Effector CD4-positive, alpha-beta T cell (primary cell): ENCODE measurements around the gene COA7.
A peak's percentile ranks its signal among the peaks of the same experiment; 100 is the strongest.
"Not testable (repeated sequence)": the region's sequence is repeated elsewhere in the genome, so short reads cannot be mapped to it uniquely, and the experiment has no call there.

ENCODE experiments used
- DNase-seq: peaks from one replicate; pipeline ENCODE4 v3.0.0-alpha.2; 2020
- total RNA-seq: gene quantifications from one replicate; lab custom pipeline; 2026; lab: John Stamatoyannopoulos, UW

The COA7 gene
- total RNA-seq, result 3.9 reads per million, percentile 15 among the genes with 10 or more reads in this experiment

DNA sequence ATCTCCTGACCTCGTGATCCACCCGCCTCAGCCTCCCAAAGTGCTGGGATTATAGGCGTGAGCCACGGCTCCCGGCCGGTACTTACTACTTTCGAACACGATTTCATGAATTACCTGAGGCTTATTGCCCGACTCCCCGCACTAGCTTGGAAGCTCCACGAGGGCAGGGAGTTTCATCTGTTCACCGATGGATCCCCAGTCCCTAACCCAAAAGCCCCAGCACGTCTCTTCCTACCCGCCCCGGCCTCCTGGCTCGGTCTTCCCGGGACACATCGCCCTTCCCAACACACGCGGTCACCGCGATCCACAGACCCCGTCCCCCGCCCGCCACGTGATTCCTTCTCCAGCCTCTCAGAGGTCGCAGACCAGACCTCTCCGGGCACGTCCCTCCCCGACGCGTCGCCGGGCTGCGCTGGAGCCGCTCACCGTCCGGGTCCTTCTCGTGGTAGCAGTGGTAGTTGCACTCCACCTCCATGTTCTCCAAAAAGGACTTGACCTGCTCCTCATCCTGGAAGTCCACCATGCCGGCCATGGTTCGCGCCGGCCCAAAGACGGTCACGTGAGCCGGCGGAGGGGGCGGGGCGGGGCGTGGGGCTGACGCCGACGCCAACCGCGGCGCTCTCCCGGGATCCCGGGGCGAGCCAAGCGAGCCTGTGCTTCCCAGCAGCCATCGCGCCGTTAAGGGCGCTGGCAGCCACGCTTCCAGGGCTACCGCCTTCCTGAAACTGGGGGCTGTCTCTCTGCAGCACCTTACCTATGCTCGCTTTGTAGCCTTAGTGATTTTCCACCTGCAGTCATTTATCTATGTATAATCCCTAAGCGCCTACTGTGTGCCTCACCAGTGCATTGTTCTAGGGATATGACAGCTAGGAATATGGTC, at the start of gene COA7:
Gene COA7 (minus strand): TSS at position 553 of the 880 bp plus-strand sequence. CDS start 21 bp downstream, at position 532.
- peak; percentile 55 for DNase-seq

DNA sequence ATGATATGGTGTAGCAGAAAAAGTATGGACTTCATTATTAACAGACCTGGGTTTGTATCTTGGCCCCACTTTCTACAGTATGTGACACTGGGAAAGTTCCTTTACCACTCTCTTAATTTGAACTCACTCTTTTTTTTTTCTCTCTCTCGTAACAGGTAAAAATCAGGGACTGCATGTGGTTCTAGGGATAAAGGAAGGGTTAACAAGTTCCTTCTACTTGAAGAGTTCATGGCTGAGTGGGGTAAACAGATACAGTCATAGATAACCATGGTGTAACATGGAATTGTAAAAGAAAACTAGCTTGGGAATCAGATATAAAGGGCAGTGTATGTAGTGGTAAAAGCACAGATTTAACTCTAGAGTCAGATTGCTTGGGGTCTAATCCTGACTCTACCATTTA, 49.3 kb upstream of the COA7 start:
- no peak for DNase-seq

- DNase-seq, result no peak
Observed at GRCh38 chr1:52746189-52746588, 48.0 kb upstream of the COA7 start.

GRCh38 chr1:52741259-52741658, 43.1 kb upstream of the COA7 start:
- DNase-seq, result no peak

- DNase-seq, result no peak
Observed at GRCh38 chr1:52739699-52740467, 41.7 kb upstream of the COA7 start.

- no peak for DNase-seq
Observed at GRCh38 chr1:52738893-52739292, 40.7 kb upstream of the COA7 start.

GRCh38 chr1:52738148-52738547, 40.0 kb upstream of the COA7 start:
- no peak for DNase-seq

DNA sequence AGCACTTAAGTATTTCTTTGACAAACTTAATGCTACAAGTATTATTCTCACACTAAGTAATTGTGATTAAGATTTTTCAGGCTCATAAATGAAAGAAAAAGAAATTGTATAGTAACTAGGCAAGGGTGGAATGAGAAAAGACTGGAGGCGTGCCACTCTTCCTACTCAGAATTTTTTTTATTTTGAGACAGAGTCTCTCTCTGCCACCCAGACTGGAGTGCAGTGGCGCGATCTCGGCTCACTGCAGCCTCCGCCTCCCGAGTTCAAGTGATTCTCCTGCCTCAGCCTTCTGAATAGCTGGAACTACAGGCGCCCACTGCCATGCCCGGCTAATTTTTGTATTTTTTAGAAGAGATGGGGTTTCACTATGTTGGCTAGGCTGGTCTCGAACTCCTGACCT, 37.2 kb upstream of the COA7 start:
- DNase-seq, result not testable (repeated sequence)

DNA sequence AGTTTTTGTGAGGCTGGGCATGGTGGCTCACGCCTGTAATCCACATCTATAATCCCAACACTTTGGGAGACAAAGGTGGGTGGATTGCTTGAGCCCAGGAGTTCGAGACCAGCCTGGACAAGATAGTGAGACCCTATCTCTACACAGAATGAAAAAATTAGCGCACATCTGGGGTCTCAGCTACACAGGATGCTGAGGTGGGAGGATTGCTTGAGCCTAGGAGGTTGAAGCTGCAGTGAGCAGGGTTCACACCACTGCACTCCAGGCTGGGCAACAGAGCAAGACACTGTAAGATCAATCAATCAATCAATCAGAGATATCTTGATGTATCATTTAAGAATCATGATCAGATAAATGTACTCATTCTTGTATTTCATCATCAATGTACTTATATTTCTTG, 35.2 kb upstream of the COA7 start:
- no peak for DNase-seq

DNA sequence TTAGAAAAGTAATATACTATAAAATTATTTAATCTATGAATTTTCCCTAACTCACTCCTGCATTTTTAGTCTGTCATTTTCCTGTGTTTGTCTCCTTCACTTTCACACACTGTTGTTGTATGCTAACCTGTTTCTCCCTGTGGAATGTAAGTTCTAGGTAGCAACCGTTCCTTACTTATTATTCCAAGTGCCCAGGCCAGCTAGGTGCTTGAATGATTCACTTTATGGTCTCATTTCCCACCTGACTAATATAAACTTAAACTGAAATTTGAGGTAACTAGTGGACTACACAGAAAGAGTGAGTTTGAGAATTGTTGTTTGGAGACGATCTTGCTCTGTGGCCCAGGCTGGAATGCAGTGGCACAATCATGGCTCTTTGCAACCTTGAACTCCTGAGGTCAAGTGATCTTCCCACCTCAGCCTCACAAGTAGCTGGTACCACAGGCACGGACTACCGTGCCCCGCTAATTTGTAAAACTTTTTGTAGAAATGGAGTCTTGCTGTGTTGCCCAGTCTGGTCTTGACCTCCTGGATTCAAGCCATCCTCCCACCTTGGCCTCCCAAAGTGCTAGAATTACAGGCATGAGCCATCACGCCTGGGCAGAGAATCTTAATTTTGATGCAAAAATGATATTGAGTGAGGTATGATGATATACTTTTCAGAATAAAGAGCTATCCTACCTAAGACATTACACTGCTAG, 30.0 kb upstream of the COA7 start:
- DNase-seq, result no peak

DNA sequence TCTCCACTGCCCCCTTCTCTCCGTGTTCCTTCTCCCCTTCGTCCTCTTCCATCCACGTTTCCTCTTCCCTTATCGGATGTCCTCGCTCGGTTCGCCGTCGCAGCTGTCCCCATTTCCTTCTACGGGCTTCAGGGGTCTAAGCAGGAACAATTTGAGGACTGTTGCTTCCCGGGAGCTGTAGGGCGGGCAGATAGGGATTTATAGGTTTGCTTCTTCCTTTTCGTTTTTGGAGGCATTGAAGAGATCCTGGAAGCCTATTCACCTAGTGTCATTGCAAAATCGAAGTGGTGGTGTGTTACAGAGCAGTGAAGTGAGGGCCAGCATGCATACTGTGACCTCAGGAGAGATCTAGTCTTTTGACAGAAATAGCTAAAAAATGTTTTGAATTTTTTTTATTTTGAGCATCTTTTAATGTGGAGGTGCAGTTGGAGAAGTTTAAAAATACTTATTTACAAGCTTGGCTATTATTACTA, 29.0 kb upstream of the COA7 start:
- no peak for DNase-seq

DNA sequence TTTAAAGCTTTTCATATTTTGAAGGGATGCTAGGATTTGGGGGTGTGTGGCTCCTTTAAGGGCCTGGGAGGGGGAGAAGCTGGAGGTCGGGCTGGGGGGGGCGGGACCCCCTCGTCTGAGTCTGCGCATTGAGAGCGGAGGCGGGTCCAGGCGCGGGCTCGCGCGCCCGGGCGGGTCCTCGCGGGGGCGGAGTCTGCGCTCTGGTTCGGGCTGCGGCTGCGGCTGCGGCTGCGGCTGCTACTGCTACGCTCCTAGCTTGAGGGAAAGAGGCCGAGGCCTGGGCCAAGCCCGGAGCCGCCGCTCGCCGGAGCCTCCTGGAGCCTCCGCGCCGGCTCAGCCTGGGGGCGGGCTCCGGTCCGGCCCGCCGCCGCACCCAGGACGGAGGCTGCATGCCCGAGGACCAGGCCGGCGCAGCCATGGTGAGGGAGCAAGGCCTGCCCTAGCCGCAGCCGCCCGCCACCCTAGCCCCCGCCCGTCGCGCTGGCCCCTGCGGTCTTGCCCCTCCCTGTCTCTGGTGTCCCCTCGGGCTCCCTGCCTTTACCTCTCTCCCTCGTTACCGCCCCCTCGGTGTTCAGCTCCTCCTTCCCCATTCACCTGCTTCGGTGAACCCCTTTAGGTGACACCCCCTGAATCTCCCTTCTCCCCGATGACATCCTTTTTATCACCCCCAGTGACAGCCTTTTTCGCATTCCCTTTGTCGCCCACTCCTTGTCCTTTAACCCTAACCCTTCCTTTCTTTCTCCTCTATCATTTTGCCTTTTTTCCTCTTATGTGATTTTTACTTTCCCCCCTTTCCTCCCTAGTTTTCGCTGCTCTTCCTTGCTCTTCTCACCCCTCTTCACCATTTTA, 28.3 kb upstream of the COA7 start, which contains the start of gene ZYG11B:
Gene ZYG11B (plus strand): TSS at position 189 of the 849 bp plus-strand sequence. CDS start 201 bp downstream, at position 390.
- peak; percentile 84 for DNase-seq

- DNase-seq, result no peak
Observed at GRCh38 chr1:52725903-52726264, 27.7 kb upstream of the COA7 start.

- DNase-seq, result no peak
Observed at GRCh38 chr1:52723260-52723659, 25.1 kb upstream of the COA7 start.

GRCh38 chr1:52715296-52715695, 17.1 kb upstream of the COA7 start:
- DNase-seq, result not testable (repeated sequence)

DNA sequence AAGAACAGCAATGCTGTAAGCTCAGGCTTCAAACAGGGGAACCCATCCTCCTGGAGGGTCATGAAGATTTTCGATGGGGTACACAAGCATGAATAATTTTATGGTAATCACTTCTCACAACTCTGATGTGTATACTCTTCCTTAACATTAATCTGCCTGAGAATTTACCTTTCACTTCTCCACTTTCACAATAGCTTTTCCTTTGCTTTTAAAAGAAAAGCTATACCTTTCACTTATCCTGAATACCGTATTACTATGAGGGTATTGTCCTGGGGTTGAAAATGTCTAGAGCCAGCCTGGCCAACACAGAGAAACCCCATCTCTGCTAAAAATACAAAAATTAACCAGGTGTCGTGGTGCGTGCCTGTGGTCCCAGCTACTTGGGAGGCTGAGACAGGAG, 15.4 kb upstream of the COA7 start:
- no peak for DNase-seq

DNA sequence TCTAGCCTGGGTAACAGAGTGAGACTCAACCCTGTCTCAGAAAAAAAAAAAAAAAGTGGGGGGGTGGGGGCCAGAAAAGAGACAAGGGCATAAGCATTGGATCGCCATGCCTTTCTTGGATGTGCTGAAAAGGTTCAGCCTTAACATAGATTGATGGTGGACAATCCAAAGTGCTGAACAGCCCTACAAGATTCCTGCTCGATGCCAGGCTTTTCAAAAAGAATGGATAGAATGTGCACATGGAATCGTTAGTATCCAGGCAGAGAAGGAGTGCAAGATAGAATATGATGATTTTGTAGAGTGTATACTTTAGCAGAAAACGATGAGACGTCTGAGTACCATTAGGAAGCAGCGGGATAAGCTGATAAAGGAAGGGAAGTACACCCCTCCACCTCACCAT, 10.9 kb upstream of the COA7 start:
- DNase-seq, result no peak

GRCh38 chr1:52707927-52708655, 9.9 kb upstream of the COA7 start:
- no peak for DNase-seq

- DNase-seq, result no peak
Observed at GRCh38 chr1:52706941-52707926, 9.1 kb upstream of the COA7 start.

- DNase-seq, result no peak
Observed at GRCh38 chr1:52706136-52706670, 8.1 kb upstream of the COA7 start.
